Right cardiac atrium (tissue), 5 donors: Measurements from ENCODE around the gene TGFA. TPM values are rescaled to one million over a fixed set of nuclear protein-coding genes. Genes with fewer than 3 reads are reported as not detected.

Experiments used
- ATAC-seq, 2 donors: fragments of 200-7000 bp; cut with Tn5 transposase; one replicate each; pipeline versions ENCODE4 v1.8.0 to v1.9.1; 2020; ENCODE audit warnings: moderate library complexity in 2 of 2, mild to moderate bottlenecking in 1 of 2
- DNase-seq, 3 donors: peaks; one replicate each; pipeline ENCODE4 v3.0.0-alpha.2; 2020
- H3K27ac ChIP-seq: one replicate; pipeline ENCODE4 v1.5.1; 2013; ENCODE audit warnings: mild to moderate bottlenecking, low read length, control low read depth, moderate library complexity
- H3K27me3 ChIP-seq: one replicate; pipeline ENCODE4 v1.6.1; 2013; ENCODE audit not compliant: control insufficient read depth, insufficient read depth
- H3K4me1 ChIP-seq: one replicate; pipeline ENCODE4 v1.6.1; 2013; ENCODE audit warnings: low read length; ENCODE audit not compliant: control insufficient read depth, insufficient read depth
- H3K4me3 ChIP-seq: one replicate; pipeline ENCODE4 v1.5.1; 2013; ENCODE audit warnings: low read length, control low read depth
- H3K9me3 ChIP-seq: one replicate; pipeline ENCODE4 v1.6.1; 2013; ENCODE audit warnings: low read length; ENCODE audit not compliant: control insufficient read depth
- WGBS: extraction: QIAGEN DNeasy Blood & Tissue Kit; methylation state at CpG from one replicate; pipeline ENCODE4 v1.1.7; 2013; 5-methylcytosine and 5-hydroxymethylcytosine counted together
- intact Hi-C, 4 donors: fragments of 100-400 bp; cut with DNase I; formaldehyde crosslinking; loops; one replicate each; pipeline versions ENCODE4 v1.11.0 to v1.14.0; 2022 to 2023
- long read RNA-seq, 4 donors: library from polyadenylated mRNA; unstranded; transcript quantifications; one replicate each; pipeline ENCODE4 v2.0.0, GENCODE V29; 2020 to 2021
- polyA plus RNA-seq: library from polyadenylated mRNA; stranded (reverse); fragments of 200-250 nt; gene quantifications from one replicate; pipeline ENCODE4 v1.2.3, GENCODE V29; 2013
- total RNA-seq, 4 donors: library from RNA; stranded (reverse); fragmentation: NEBNext Ultra II Directional; extraction: Animal tissue kit (Norgen Biotek cat#: 25700); gene quantifications; one replicate each; pipeline ENCODE4 v1.2.1, GENCODE V29; 2021
- donor health status: healthy with polysubstance abuse.
- donor health status: DM: no; HTN: yes; CAD: no.
- donor health status: DM: no; HTN: no; CAD: no.
- donor health status: DM: no; HTN: yes; CAD: no; lungs with severe emphysema.
- donor health status: DM: yes; HTN: yes; CAD: no.

Gene TGFA
- total RNA-seq (under 1 TPM; 0.47 to 0.96 (median 0.58) TPM), polyA plus RNA-seq (0.81 TPM)
- long read RNA-seq, donor 1, partial matches to known transcripts, result 0 of 1 reads
- long read RNA-seq, donor 1, other reads (novel, unspliced or antisense), result 0 of 1 reads
- long read RNA-seq, donor 2, partial matches to known transcripts, result 0 of 1 reads
- long read RNA-seq, donor 2, other reads (novel, unspliced or antisense), result 0 of 1 reads
- long read RNA-seq, donor 3, result 0 reads
- long read RNA-seq, donor 4, partial matches to known transcripts, result 0 of 1 reads
- long read RNA-seq, donor 4, other reads (novel, unspliced or antisense), result 0 of 1 reads

GRCh38 chr2:70553584-70554337, at the start of gene TGFA:
TGFA (minus strand) TSS chr2:70553826; CDS start chr2:70553767, 59 bp downstream.
- Histone ChIP-seq H3K4me1 (no peaks in the 10 kb centered on the region), H3K9me3 (no peaks in the 10 kb centered on the region), H3K27ac (no peak within 1 kb of the TSS), H3K27me3 (no peaks in the 10 kb centered on the region), H3K4me3 (peak within 1 kb of the TSS; percentile 86)
- whole genome bisulfite sequencing, result under 1% methylated on average over 88 of the region's 88 CpGs
- peak; percentile 92 for ATAC-seq
- DNase-seq, result peak; percentile 66 to 87 (median 83)
- intact Hi-C loops, result loop anchor here in 2 of 4 donors (5.0 to 10.0 kb wide), 2 partner anchors 59 to 61 kb away; no protein-coding TSS in a partner anchor

GRCh38 chr2:70603066-70603465, 49.4 kb upstream of the TGFA start:
- Histone ChIP-seq H3K4me1 (no peaks in the 10 kb centered on the region), H3K9me3 (no peaks in the 10 kb centered on the region), H3K27me3 (no peaks in the 10 kb centered on the region), H3K4me3 (no peak overlapping the region), H3K27ac (no peak overlapping the region)
- intact Hi-C loops, result no loop called here
- DNase-seq, result no peak
- no peak for ATAC-seq

GRCh38 chr2:70598197-70598596, 44.6 kb upstream of the TGFA start:
- no peak for ATAC-seq
- no peak for DNase-seq
- Histone ChIP-seq H3K27ac (no peak overlapping the region), H3K9me3 (no peaks in the 10 kb centered on the region), H3K4me3 (no peak overlapping the region), H3K27me3 (no peaks in the 10 kb centered on the region), H3K4me1 (no peaks in the 10 kb centered on the region)
- WGBS, result 47% methylated on average over 1 of the region's 1 CpG
- intact Hi-C loops, result no loop called here

GRCh38 chr2:70596739-70597138, 43.1 kb upstream of the TGFA start:
- Histone ChIP-seq H3K27ac (peak overlapping the region; percentile 13), H3K9me3 (no peaks in the 10 kb centered on the region), H3K4me3 (no peak overlapping the region), H3K4me1 (no peaks in the 10 kb centered on the region), H3K27me3 (no peaks in the 10 kb centered on the region)
- ATAC-seq (peak; percentile 51 to 85), DNase-seq (peak in 1 of 3 donors; percentile 15)
- WGBS, result 53% methylated on average over 7 of the region's 7 CpGs
- intact Hi-C loops, result no loop called here

GRCh38 chr2:70596293-70596692, 42.7 kb upstream of the TGFA start:
- DNase-seq (no peak), ATAC-seq (no peak)
- 80% methylated on average over 6 of the region's 6 CpGs for WGBS
- H3K27ac ChIP-seq, result no peak overlapping the region
- no peak overlapping the region for H3K4me3 ChIP-seq
- H3K9me3 ChIP-seq, result no peaks in the 10 kb centered on the region
- intact Hi-C loops, result no loop called here
- H3K27me3 ChIP-seq, result no peaks in the 10 kb centered on the region
- H3K4me1 ChIP-seq, result no peaks in the 10 kb centered on the region

GRCh38 chr2:70583091-70583490, 29.5 kb upstream of the TGFA start:
- Histone ChIP-seq H3K27ac (no peak overlapping the region), H3K4me1 (no peaks in the 10 kb centered on the region), H3K27me3 (no peaks in the 10 kb centered on the region), H3K9me3 (no peaks in the 10 kb centered on the region), H3K4me3 (no peak overlapping the region)
- 88% methylated on average over 7 of the region's 7 CpGs for WGBS
- DNase-seq (no peak), ATAC-seq (no peak)
- intact Hi-C loops, result no loop called here

- no peaks in the 10 kb centered on the region for H3K27me3 ChIP-seq
- DNase-seq (no peak), ATAC-seq (no peak)
- H3K9me3 ChIP-seq, result no peaks in the 10 kb centered on the region
- H3K27ac ChIP-seq, result no peak overlapping the region
- no peaks in the 10 kb centered on the region for H3K4me1 ChIP-seq
- intact Hi-C loops, result no loop called here
- no peak overlapping the region for H3K4me3 ChIP-seq
Measured at GRCh38 chr2:70580352-70580751, 26.7 kb upstream of the TGFA start.

GRCh38 chr2:70574618-70575017, 21.0 kb upstream of the TGFA start:
- no peak for DNase-seq
- H3K4me3 ChIP-seq, result peak overlapping the region; percentile 48
- intact Hi-C loops, result no loop called here
- WGBS, result 65% methylated on average over 3 of the region's 3 CpGs
- no peak overlapping the region for H3K27ac ChIP-seq
- no peaks in the 10 kb centered on the region for H3K4me1 ChIP-seq
- H3K27me3 ChIP-seq, result no peaks in the 10 kb centered on the region
- ATAC-seq, result no peak
- no peaks in the 10 kb centered on the region for H3K9me3 ChIP-seq

GRCh38 chr2:70574109-70574508, 20.5 kb upstream of the TGFA start:
- Histone ChIP-seq H3K27ac (no peak overlapping the region), H3K4me1 (no peaks in the 10 kb centered on the region), H3K27me3 (no peaks in the 10 kb centered on the region), H3K4me3 (peak overlapping the region; percentile 48), H3K9me3 (no peaks in the 10 kb centered on the region)
- WGBS, result 74% methylated on average over 2 of the region's 2 CpGs
- intact Hi-C loops, result no loop called here
- no peak for DNase-seq
- no peak for ATAC-seq

GRCh38 chr2:70570041-70570661, 16.5 kb upstream of the TGFA start:
- Histone ChIP-seq H3K27me3 (no peaks in the 10 kb centered on the region), H3K9me3 (no peaks in the 10 kb centered on the region), H3K4me1 (no peaks in the 10 kb centered on the region), H3K27ac (no peak overlapping the region), H3K4me3 (no peak overlapping the region)
- intact Hi-C loops, result no loop called here
- DNase-seq, result no peak
- ATAC-seq, result no peak
- 53% methylated on average over 7 of the region's 7 CpGs for WGBS

GRCh38 chr2:70569559-70569958, 15.9 kb upstream of the TGFA start:
- H3K4me1 ChIP-seq, result no peaks in the 10 kb centered on the region
- H3K27ac ChIP-seq, result no peak overlapping the region
- 88% methylated on average over 6 of the region's 6 CpGs for WGBS
- intact Hi-C loops, result no loop called here
- H3K4me3 ChIP-seq, result no peak overlapping the region
- ATAC-seq (no peak), DNase-seq (no peak)
- no peaks in the 10 kb centered on the region for H3K9me3 ChIP-seq
- H3K27me3 ChIP-seq, result no peaks in the 10 kb centered on the region
